Naive B cell (primary cell): ENCODE measurements around the gene MYMX. TPM values are rescaled to one million over a fixed set of nuclear protein-coding genes. Genes with fewer than 3 reads are reported as not detected.

Experiments
- ATAC-seq, 2 donors: fragments of 150-1000 bp; cut with Tn5 transposase; 2 replicates each; pipeline ENCODE4 v1.10.0; 2021; ENCODE audit warnings: low read depth in 2 of 2, mild to moderate bottlenecking in 2 of 2, moderate library complexity in 2 of 2
- DNase-seq: peaks from one replicate; pipeline ENCODE4 v3.0.0; 2022
- H3K27ac Mint-ChIP-seq, 6 donors: one replicate each; pipeline ENCODE4 v1.8.0; 2020 to 2022; ENCODE audit warnings: mild to moderate bottlenecking in 6 of 6, mixed read lengths in 6 of 6, moderate library complexity in 5 of 6, inconsistent platforms in 2 of 6
- H3K27me3 Mint-ChIP-seq, 3 donors: one replicate each; pipeline ENCODE4 v1.8.0; 2021 to 2022; ENCODE audit warnings: mixed read lengths in 3 of 3, mild to moderate bottlenecking in 1 of 3
- H3K36me3 Mint-ChIP-seq, 2 donors: one replicate each; pipeline ENCODE4 v1.8.0; 2020 to 2022; ENCODE audit warnings: mixed read lengths in 2 of 2, inconsistent platforms in 1 of 2, mild to moderate bottlenecking in 1 of 2
- H3K4me1 Mint-ChIP-seq, 3 donors: one replicate each; pipeline ENCODE4 v1.8.0; 2020 to 2022; ENCODE audit warnings: mixed read lengths in 3 of 3, inconsistent platforms in 1 of 3, mild to moderate bottlenecking in 1 of 3, moderate library complexity in 1 of 3
- H3K4me3 Mint-ChIP-seq, 8 donors: one replicate each; pipeline ENCODE4 v1.8.0; 2020 to 2022; ENCODE audit warnings: mild to moderate bottlenecking in 8 of 8, mixed read lengths in 8 of 8, moderate library complexity in 8 of 8, inconsistent platforms in 2 of 8
- H3K9me3 Mint-ChIP-seq, 7 donors: one replicate each; pipeline ENCODE4 v1.8.0; 2020 to 2022; ENCODE audit warnings: mixed read lengths in 7 of 7, mild to moderate bottlenecking in 5 of 7, inconsistent platforms in 2 of 7, moderate library complexity in 1 of 7
- polyA plus RNA-seq, 6 donors: library from polyadenylated mRNA; unstranded; fragments of 300-500 nt; fragmentation: Illumina TruSeq; gene quantifications; one replicate each; pipeline ENCODE4 v1.2.3, GENCODE V29; 2021; ENCODE audit warnings: low read depth in 6 of 6

Gene MYMX
- polyA plus RNA-seq, 6 donors from 2014 or later = not detected

DNA sequence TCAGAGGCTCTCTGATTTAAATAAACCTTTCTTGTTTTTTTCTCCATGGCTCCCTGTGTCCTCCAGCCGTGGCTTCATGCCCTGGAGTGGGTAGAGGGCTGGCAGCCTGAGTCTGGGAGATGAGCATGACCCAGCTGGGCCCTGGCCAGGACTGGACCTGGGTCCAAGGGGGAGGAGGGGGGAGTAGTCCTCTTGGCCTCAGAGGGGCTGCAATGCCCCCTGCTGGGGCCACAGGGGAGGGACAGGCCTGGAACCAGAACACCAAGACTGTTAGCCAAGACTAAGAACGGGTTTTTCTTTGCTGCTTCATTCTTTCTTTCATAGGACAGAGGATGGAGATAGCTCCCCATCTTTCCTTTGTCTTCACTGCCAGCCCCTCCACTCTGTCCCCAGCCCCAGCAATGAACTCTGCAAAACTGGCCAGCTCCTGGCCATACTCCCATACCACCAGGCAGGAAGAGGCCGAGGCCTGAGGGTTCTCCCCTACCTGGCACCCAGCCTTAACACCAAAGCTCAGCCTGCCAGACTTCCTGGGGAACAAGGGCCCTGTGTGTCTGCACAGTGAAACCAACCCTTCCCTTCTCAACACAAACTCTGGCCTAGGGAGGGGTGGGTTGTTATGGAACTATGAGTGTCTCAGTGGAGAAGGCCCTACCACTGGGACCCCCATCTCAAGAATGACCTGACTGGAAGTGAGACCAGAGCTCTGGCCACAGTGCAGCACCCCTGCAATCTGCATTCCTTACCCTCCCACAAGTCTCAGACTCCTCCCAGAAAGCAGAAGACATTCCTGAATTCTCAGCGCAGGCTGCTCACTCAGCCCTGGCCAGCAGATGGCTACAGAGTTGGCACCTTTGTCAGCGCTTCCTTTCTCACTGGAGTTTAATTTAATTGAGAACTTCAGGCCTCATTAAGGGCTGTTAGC lies 17.6 kb downstream of the MYMX start:
- H3K4me1 Mint-ChIP-seq = peaks cover 12 to 16% (median 13%) of the 10 kb centered on the region in 3 donors
- ATAC-seq (no peak), DNase-seq (no peak)
- no peak overlapping the region for H3K4me3 Mint-ChIP-seq
- no peaks in the 10 kb centered on the region for H3K9me3 Mint-ChIP-seq
- H3K36me3 Mint-ChIP-seq = no peaks in the 10 kb centered on the region
- no peaks in the 10 kb centered on the region for H3K27me3 Mint-ChIP-seq
- H3K27ac Mint-ChIP-seq = peak overlapping the region in 3 of 6 donors; percentile 42 to 81 (median 64)

DNA sequence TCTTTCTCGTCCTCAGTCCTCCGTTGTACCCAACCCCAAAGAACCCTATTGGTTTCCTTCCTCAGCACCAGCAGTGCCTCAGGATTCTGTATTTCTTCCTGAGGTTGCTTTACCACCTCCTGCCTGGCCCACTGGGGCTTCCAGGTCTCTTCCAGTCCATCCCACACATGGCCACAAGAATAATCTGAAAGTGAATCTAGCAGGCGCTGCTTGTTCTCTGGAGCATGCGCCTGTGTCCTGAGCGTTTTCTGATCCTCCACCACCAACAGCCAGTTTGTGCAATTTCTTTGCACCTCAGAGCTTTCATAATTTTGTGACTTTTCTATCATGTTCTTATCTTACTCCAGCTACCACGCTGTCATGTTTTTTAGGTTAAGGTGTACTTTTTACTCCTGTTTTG lies 18.5 kb downstream of the MYMX start:
- Mint-ChIP-seq H3K4me3 (peak overlapping the region in 1 of 8 donors; percentile 32), H3K36me3 (no peaks in the 10 kb centered on the region)
- no peak for DNase-seq

DNA sequence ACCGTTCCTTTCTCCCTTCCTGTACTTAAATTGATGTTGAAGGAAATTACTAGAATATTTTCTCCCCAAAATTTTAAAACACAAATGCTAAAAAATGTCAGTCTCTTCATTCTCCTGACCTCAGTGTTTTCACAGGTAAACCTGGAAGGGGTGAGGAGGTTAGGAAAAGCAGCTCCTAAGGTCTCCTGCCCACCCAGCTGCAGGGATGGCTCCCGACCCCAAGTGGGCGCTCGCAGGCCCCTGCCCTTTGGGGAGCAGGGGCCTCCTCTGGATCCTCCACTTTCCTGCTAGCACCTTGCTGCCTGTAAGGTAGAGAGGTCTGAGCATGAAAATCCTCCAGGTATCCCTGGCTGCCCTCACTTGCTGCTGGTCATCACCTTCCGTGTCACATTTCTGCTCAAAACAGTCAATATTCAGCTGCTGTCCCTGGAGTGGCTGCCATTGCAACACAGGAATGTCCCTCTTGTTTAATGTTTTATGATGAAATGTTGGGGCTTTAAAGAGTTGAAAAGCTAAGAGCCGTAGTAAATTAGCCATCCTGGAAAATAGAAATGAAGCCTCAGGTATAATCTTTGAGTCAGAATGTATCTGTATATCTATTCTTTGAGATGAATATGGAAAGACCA lies 19.3 kb downstream of the MYMX start:
- Mint-ChIP-seq H3K27ac (peak overlapping the region in 3 of 6 donors; percentile 6 to 88 (median 69)), H3K4me1 (peaks cover 12 to 16% (median 13%) of the 10 kb centered on the region in 3 donors), H3K9me3 (no peaks in the 10 kb centered on the region), H3K36me3 (no peaks in the 10 kb centered on the region), H3K4me3 (peak overlapping the region in 2 of 8 donors; percentile 12 to 65), H3K27me3 (no peaks in the 10 kb centered on the region)
- DNase-seq (no peak), ATAC-seq (no peak)

More for the DNA sequence above, 18.5 kb downstream of the MYMX start:
- Mint-ChIP-seq H3K27me3 (no peaks in the 10 kb centered on the region), H3K9me3 (no peaks in the 10 kb centered on the region), H3K27ac (peak overlapping the region in 1 of 6 donors; percentile 30), H3K4me1 (peaks cover 12 to 16% (median 13%) of the 10 kb centered on the region in 3 donors)
- no peak for ATAC-seq

DNA sequence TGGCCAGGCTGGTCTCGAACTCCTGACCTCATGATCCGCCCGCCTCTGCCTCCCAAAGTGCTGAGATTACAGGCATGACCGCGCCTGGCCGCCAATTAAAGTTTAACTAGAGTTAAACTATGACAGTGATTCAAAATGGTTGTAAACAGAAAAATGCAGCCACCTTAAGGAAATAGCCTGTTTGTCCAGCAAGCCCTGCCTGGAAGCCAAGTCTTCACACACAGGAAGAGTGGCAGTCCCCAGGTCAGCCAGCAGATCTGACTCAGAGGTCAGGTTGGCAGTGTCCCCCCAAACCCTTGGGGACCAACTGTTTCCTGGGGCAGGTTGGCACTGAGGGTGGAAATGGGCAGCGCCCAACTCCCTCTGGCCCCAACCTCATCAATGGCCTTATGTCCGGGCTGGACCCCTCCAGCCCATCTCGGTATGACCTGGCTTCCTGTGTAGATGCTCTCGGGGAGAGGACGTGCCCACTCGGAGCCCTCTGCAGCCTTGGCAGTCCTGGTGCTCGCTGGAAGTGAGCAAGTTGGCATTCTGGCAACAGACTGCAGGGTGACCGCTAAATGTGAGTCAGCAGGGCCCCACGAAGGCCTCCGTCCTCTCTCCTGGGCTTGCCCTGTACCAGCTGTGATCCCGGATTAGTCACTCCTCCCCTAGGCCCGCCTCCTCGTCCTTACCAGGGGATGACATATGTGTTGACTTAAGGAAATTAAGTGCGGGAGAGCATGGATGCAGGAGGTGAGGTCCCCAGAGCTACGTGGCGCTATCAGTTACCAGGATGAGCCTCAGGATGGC lies 20.5 kb downstream of the MYMX start:
- H3K27me3 Mint-ChIP-seq = no peaks in the 10 kb centered on the region
- H3K9me3 Mint-ChIP-seq = no peaks in the 10 kb centered on the region
- peak overlapping the region; percentile 86 to 96 (median 89) for H3K4me3 Mint-ChIP-seq
- ATAC-seq = peak; percentile 56 to 62
- DNase-seq = no peak
- H3K4me1 Mint-ChIP-seq = peaks cover 12 to 16% (median 13%) of the 10 kb centered on the region in 3 donors
- H3K27ac Mint-ChIP-seq = peak overlapping the region in 5 of 6 donors; percentile 72 to 98 (median 93)
- no peaks in the 10 kb centered on the region for H3K36me3 Mint-ChIP-seq

DNA sequence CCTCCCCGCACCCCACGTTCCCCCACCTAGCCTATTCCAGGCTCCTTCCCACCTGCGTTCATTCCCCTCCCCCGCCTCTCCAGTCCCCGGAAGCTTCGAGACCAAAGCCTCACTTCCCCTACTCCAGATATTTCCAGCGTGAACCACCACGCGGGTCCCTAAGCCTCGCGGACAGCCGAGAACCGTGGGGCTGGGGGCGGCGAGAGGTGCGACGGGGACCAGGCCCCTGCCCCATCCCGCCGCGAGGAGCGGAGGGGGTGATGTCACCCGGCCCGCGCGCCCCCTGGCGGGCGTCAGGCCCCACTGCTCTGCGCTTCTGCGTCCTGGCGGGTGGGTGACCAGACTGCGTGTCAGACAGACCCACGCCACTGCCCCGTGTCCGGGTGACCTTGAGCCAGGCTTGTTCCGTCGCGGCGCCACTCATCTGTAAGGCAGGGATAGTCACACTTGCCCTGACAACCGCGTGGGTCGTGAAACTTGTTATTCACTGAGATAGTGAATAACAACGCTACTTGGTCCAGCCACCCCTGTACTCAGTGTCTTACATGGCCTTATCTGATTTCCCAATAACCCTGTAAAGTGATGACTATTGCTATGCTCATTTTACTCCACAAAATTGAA lies 21.2 kb downstream of the MYMX start:
- H3K9me3 Mint-ChIP-seq = no peaks in the 10 kb centered on the region
- peak overlapping the region; percentile 86 to 96 (median 89) for H3K4me3 Mint-ChIP-seq
- no peaks in the 10 kb centered on the region for H3K36me3 Mint-ChIP-seq
- DNase-seq (peak; percentile 79), ATAC-seq (peak; percentile 95 to 96)
- H3K27me3 Mint-ChIP-seq = no peaks in the 10 kb centered on the region
- peaks cover 11 to 16% (median 13%) of the 10 kb centered on the region in 3 donors for H3K4me1 Mint-ChIP-seq
- peak overlapping the region; percentile 86 to 98 (median 93) for H3K27ac Mint-ChIP-seq

DNA sequence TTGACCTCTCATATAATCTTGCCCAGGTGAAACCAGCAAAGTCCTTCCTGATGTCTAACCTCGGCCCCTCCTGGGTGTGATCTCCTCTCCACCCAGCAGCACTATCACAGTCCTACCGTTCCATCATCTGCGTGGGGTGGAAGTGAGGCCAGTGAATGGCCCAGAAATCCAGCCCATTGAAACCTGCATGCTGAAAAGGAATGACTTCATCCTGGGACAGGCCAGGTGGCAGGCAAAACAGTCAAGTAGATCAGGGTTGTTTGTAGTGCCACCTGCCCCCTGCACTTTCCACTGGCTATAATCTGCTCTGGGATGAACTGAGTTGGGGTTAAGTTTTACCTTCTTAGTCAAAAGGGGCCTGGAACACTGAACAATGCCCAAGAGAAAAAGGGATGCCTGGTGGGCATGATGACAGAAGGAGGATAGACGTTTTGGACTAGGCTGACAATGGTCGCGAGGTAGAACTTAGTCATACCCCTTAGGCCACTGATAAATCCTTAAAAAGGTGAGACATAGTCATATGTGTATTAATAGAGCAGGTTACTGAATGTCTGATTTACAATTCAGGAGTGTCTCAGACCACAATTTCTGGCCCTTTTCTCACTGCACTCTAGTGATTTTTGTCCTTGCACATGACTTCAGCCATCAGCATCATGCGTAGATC lies 22.1 kb downstream of the MYMX start:
- no peak for ATAC-seq
- Mint-ChIP-seq H3K4me1 (peaks cover 9 to 16% (median 9%) of the 10 kb centered on the region in 3 donors), H3K27ac (peak overlapping the region in 4 of 6 donors; percentile 16 to 87 (median 83)), H3K36me3 (no peaks in the 10 kb centered on the region), H3K27me3 (no peaks in the 10 kb centered on the region), H3K9me3 (no peaks in the 10 kb centered on the region), H3K4me3 (peak overlapping the region; percentile 58 to 96 (median 88))
- DNase-seq = no peak

DNA sequence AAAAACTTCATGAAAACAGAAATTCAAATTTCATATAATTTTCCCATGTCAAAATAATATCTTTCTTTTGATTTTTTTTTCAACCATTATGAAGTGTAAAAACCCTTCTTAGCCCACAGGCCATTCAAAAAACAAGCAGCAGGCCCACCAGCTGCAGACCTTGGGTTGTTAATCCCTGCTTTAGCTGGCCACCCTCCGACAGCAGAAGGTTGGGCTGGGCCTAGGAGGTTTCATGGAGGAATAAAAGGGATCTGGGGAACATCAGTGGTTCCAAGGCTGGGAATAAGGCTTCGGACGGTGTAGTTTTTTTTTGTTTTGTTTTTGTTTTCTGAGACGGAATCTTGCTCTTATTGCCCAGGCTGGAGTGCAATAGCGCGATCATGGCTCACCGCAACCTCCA lies 26.6 kb downstream of the MYMX start:
- ATAC-seq (no peak), DNase-seq (no peak)
- peak overlapping the region in 2 of 8 donors; percentile 50 to 73 for H3K4me3 Mint-ChIP-seq
- H3K27ac Mint-ChIP-seq = no peak overlapping the region
- H3K27me3 Mint-ChIP-seq = peaks cover 0 to 4% (median 0%) of the 10 kb centered on the region in 3 donors
- peaks cover 0 to 9% of the 10 kb centered on the region in 2 donors for H3K36me3 Mint-ChIP-seq
- H3K9me3 Mint-ChIP-seq = peaks cover 0 to 6% (median 0%) of the 10 kb centered on the region in 7 donors
- H3K4me1 Mint-ChIP-seq = peaks cover 18 to 34% (median 21%) of the 10 kb centered on the region in 3 donors

DNA sequence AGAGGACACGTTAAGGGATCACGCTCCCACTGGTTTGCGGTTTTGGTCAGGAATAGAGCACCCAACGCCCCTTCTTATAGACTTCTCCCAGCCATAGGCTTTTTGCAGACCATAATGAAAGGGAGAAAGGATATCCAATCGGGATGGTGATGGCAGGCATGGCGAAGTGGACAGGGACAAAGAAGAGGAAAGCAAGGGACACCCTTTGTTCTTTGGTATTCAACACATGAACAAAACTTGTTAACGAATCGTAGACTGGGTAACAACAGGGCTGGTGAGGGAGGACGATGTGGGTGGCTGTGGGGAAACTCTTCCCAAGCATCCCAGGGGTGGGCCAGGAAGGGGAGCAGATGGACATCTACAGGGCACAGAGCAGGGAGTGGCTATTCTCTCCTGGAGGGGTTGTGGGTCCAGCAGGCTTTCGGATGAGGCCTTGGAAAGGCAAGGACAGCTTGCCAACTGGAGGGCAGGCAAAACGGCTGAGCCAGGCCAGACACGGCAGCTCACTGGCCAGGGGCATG lies 28.7 kb downstream of the MYMX start:
- peaks cover 13 to 23% of the 10 kb centered on the region in 2 donors for H3K36me3 Mint-ChIP-seq
- H3K27me3 Mint-ChIP-seq = peaks cover 0 to 4% (median 0%) of the 10 kb centered on the region in 3 donors
- peaks cover 36 to 47% (median 39%) of the 10 kb centered on the region in 3 donors for H3K4me1 Mint-ChIP-seq
- peak overlapping the region; percentile 95 to 100 (median 98) for H3K4me3 Mint-ChIP-seq
- ATAC-seq (no peak), DNase-seq (no peak)
- peaks cover 0 to 6% (median 0%) of the 10 kb centered on the region in 7 donors for H3K9me3 Mint-ChIP-seq
- H3K27ac Mint-ChIP-seq = peak overlapping the region; percentile 95 to 100 (median 99)

DNA sequence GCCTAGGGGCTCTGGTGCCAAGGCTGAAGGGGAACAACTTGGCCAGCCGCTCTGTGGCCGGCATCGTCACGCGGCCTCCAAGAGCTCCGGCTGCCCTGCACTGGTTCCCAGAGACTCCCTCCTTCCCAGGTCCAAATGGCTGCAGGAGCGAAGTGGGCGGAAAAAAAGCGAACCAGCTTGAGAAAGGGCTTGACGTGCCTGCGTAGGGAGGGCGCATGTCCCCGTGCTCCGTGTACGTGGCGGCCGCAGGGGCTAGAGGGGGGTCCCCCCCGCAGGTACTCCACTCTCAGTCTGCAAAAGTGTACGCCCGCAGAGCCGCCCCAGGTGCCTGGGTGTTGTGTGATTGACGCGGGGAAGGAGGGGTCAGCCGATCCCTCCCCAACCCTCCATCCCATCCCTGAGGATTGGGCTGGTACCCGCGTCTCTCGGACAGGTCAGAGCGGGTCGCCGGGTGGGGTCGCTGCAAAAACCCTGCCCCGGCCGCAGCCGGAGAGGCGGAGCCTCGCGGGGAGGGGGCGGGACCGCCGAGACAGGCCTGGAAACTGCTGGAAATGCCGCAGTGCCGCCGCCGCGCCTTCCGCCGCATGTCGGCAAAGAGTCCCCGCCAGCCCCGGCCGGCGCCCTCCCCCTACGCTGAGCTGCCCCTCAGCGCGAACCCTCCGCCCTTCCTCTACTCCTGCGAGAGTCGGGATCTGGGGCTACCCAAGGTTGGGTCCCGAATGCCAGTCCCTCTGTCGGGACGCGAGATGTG lies 29.4 kb downstream of the MYMX start:
- Mint-ChIP-seq H3K27me3 (peaks cover 0 to 4% (median 0%) of the 10 kb centered on the region in 3 donors), H3K4me1 (peaks cover 38 to 49% (median 39%) of the 10 kb centered on the region in 3 donors), H3K9me3 (peaks cover 0 to 6% (median 0%) of the 10 kb centered on the region in 7 donors), H3K36me3 (peaks cover 13 to 26% of the 10 kb centered on the region in 2 donors), H3K27ac (peak overlapping the region; percentile 95 to 100 (median 98)), H3K4me3 (peak overlapping the region; percentile 95 to 100 (median 98))
- ATAC-seq = peak; percentile 44 to 52
- DNase-seq = peak; percentile 88

DNA sequence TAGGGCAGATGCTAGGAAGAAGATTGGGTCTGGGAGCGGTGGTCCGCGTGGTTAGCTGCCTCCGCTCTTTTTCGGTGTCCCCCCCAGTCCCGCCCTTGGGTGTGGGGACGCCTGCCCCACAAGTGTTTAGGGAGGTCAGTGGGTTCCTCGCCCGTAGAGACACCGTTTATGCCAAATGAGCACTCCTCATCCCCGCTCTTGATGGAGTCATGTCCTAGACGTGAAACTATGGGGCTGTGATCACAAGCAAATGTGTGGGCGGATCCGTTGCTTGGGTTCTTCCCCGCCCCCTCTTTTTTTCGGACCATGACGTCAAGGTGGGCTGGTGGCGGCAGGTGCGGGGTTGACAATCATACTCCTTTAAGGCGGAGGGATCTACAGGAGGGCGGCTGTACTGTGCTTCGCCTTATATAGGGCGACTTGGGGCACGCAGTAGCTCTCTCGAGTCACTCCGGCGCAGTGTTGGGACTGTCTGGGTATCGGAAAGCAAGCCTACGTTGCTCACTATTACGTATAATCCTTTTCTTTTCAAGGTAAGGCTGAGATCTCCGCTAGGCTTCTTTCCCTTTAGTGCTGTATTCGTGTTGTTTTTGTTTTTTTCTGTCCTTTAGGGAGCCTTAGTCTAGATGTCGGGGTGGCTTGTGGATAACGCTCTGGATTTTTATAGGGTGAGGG lies 30.1 kb downstream of the MYMX start, which contains the start of gene HSP90AB1:
TSS of gene HSP90AB1 (plus strand) at position 439 of the 675 bp plus-strand sequence. CDS start 1,529 bp downstream, outside the sequence.
- Mint-ChIP-seq H3K27ac (peak within 1 kb of the TSS; percentile 95 to 100 (median 98)), H3K4me1 (peaks cover 41 to 52% (median 43%) of the 10 kb centered on the region in 3 donors), H3K27me3 (peaks cover 0 to 4% (median 0%) of the 10 kb centered on the region in 3 donors), H3K4me3 (peak within 1 kb of the TSS; percentile 95 to 100 (median 98)), H3K36me3 (peaks cover 16 to 31% of the 10 kb centered on the region in 2 donors), H3K9me3 (peaks cover 0 to 6% (median 0%) of the 10 kb centered on the region in 7 donors)
- ATAC-seq (peak; percentile 71 to 76), DNase-seq (peak; percentile 98)
